Peyer's patch (tissue), 4 donors: ENCODE data around the gene RUFY4. TPM values are rescaled to one million over a fixed set of nuclear protein-coding genes. Genes with fewer than 3 reads are reported as not detected.

Source experiments
- DNase-seq, 3 donors: peaks; one replicate each; pipeline ENCODE4 v3.0.0-alpha.2; 2017 to 2019
- H3K27ac ChIP-seq, 4 donors: fragments of 200-600 bp; sonication (generic); one replicate each; pipeline ENCODE4 v1.5.1; 2016 to 2019
- H3K27me3 ChIP-seq, 2 donors: fragments of 200-600 bp; sonication (generic); one replicate each; pipeline ENCODE4 v1.5.1; 2019
- H3K36me3 ChIP-seq, 3 donors: fragments of 200-600 bp; sonication (generic); one replicate each; pipeline ENCODE4 v1.5.1; 2016 to 2019
- H3K4me1 ChIP-seq, 4 donors: fragments of 200-600 bp; sonication (generic); one replicate each; pipeline ENCODE4 v1.5.1; 2016 to 2019
- H3K4me3 ChIP-seq, 4 donors: fragments of 200-600 bp; sonication (generic); 1 replicate in 3 of 4; 2 replicates in 1 of 4; pipeline ENCODE4 v1.5.1; 2016 to 2019; ENCODE audit warnings: mild to moderate bottlenecking in 1 of 4
- H3K9me3 ChIP-seq, 4 donors: fragments of 200-600 bp; sonication (generic); one replicate each; pipeline ENCODE4 v1.5.1; 2016 to 2019; ENCODE audit warnings: mild to moderate bottlenecking in 1 of 4
- POLR2A ChIP-seq, 2 donors: fragments of 450-650 bp; IDR thresholded peaks; one replicate each; pipeline ENCODE4 v1.5.1; 2017; ENCODE audit warnings: antibody characterized with exemption in 2 of 2, mild to moderate bottlenecking in 2 of 2, moderate library complexity in 2 of 2
- total RNA-seq, 4 donors: library from RNA; depleted of rRNA; stranded (reverse); fragments of >200 nt; gene quantifications; one replicate each; pipeline ENCODE4 v1.1.0, GENCODE V29; 2016
- TF ChIP-seq, protein P1 (sequence below), 6 experiments: fragments of 450-650 bp in 4 of 6; fragments of 200-600 bp in 2 of 6; sonication (generic) in 1 of 6; IDR thresholded peaks; one replicate each; pipeline ENCODE4 v1.5.1; 2017 to 2019; ENCODE audit warnings: antibody characterized with exemption in 6 of 6, mild to moderate bottlenecking in 3 of 6, moderate library complexity in 1 of 6

RUFY4 gene
- total RNA-seq, 4 donors from 2014 or later: 0.27 to 5.0 TPM; not detected in 2

DNA sequence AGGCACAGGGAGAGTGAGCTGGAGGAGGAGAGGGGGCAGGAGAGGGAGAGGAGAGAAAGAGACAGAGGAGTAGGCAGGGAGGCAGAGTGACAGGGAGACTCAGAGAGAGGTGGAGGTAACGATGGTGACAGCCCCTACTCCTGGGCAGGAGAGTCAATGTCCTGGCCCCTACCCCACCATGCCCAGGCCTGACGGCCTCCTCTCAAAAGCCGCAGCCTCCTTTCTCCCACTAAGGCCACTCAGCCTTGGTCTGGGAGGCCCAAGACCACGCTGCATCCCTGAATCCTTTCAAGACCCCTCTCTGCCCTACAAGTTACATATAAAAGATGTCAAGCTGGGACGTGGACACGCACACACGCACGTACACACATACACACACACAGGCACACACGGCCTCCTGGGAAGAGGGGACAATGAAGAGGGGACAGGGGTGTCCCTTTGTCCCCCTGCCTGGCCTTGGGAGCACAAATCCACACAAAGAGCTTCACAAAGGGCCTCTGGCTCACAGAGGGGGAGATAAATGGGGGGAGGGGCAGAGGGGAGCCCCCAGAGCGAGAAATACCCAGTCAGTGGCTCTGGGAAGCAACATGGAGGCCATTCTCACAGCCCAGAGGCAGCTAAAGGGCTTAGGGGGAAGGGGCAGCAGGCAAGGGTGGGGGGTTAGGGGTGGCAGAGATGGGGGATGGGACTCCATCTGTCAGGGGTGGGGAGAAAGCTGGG lies 46.8 kb upstream of the RUFY4 start:
- Histone ChIP-seq H3K4me1 (no peaks in the 10 kb centered on the region), H3K9me3 (no peaks in the 10 kb centered on the region), H3K4me3 (no peak overlapping the region), H3K36me3 (no peaks in the 10 kb centered on the region), H3K27me3 (no peaks in the 10 kb centered on the region), H3K27ac (no peak overlapping the region)
- DNase-seq: peak in 2 of 3 donors; percentile 18 to 19
- no peak for TF ChIP-seq POLR2A (IDR thresholded peaks at IDR 0.05)
- TF ChIP-seq, protein P1, sequence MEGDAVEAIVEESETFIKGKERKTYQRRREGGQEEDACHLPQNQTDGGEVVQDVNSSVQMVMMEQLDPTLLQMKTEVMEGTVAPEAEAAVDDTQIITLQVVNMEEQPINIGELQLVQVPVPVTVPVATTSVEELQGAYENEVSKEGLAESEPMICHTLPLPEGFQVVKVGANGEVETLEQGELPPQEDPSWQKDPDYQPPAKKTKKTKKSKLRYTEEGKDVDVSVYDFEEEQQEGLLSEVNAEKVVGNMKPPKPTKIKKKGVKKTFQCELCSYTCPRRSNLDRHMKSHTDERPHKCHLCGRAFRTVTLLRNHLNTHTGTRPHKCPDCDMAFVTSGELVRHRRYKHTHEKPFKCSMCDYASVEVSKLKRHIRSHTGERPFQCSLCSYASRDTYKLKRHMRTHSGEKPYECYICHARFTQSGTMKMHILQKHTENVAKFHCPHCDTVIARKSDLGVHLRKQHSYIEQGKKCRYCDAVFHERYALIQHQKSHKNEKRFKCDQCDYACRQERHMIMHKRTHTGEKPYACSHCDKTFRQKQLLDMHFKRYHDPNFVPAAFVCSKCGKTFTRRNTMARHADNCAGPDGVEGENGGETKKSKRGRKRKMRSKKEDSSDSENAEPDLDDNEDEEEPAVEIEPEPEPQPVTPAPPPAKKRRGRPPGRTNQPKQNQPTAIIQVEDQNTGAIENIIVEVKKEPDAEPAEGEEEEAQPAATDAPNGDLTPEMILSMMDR (IDR thresholded peaks at IDR 0.05): no peak

DNA sequence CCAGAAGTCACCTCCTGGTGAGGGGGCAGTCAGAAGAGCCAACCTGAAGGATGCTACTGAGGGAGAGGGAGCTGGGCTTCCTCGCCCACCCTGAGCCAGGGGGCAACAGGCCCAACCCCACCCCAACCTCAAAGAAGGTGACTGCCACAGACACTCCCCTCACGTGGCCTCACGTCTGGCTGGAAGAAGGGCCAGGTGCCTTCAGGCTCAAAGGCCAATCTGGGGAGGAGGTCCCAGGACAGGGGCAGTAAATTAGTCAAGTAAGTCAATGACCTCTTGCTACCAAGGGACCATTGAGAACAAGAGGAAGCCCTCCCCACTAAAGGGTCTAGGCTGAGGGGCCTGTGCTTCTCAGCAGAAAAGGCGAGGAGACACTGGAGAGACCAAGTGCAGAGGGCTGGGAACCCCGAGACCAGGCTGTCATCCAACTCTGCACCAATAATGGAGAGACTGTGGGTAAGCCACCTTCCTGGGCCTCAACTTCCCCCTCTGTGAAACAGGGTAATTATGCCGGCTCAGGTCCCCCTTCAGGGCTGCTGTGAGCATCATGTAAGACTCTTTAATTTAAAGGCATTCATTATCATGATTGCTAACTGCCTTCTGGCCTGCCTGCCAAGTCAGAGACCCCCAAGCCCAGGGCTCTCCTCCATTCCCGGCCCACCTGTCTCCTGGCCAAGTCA lies 46.1 kb upstream of the RUFY4 start:
- peak in 2 of 3 donors; percentile 18 to 26 for DNase-seq
- Histone ChIP-seq H3K27me3 (no peaks in the 10 kb centered on the region), H3K9me3 (no peaks in the 10 kb centered on the region), H3K4me1 (no peaks in the 10 kb centered on the region), H3K36me3 (no peaks in the 10 kb centered on the region), H3K27ac (no peak overlapping the region), H3K4me3 (no peak overlapping the region)
- TF ChIP-seq, protein P1 (IDR thresholded peaks at IDR 0.05): no peak
- no peak for TF ChIP-seq POLR2A (IDR thresholded peaks at IDR 0.05)

DNA sequence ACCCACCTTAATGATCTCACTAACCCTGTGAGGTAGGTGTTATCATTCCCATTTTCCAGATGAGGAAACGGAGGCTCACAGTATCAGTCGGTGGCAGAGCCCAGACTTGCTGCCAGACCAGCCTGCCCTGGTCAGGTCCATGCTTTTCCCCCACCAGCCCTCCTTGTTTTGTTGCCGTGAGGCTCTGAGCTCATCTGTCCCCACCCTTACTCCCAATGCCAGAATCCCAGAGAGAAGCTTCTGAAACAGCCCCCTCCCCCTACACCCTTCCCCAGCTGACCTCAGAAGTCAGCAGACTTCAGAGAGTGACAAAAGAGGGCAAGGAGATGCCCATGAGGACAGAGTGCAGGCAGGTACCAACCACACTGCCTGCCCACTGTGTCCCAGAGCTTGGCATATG lies 45.4 kb upstream of the RUFY4 start:
- TF ChIP-seq, protein P1 (IDR thresholded peaks at IDR 0.05): no peak
- no peak for TF ChIP-seq POLR2A (IDR thresholded peaks at IDR 0.05)
- no peaks in the 10 kb centered on the region for H3K9me3 ChIP-seq
- peak in 2 of 3 donors; percentile 7 to 17 for DNase-seq
- no peaks in the 10 kb centered on the region for H3K27me3 ChIP-seq
- no peaks in the 10 kb centered on the region for H3K4me1 ChIP-seq
- no peak overlapping the region for H3K4me3 ChIP-seq
- H3K27ac ChIP-seq: no peak overlapping the region
- H3K36me3 ChIP-seq: no peaks in the 10 kb centered on the region

DNA sequence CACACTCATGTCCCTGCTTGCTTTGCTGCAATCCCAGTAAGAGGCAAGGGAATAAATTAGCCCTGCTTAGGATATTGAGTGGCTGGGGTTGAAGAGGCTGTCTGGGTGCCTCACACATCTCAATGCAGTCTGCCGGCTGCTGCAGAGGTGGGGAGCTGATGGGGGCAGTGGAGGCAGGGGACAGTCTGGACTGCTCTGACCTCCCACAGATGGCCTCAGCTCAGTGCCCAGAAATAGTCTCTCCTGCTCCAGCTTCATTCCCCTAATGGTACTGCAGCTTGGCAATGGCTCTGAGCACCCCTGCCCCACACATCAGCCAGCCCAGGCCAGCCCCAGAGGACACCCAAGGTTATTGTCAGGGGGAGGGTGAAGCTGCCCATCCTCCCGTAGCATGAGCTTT lies 44.7 kb upstream of the RUFY4 start:
- H3K27me3 ChIP-seq: no peaks in the 10 kb centered on the region
- H3K36me3 ChIP-seq: no peaks in the 10 kb centered on the region
- peak in 2 of 3 donors; percentile 12 to 24 for DNase-seq
- TF ChIP-seq POLR2A (IDR thresholded peaks at IDR 0.05): no peak
- TF ChIP-seq, protein P1 (IDR thresholded peaks at IDR 0.05): no peak
- no peaks in the 10 kb centered on the region for H3K4me1 ChIP-seq
- H3K27ac ChIP-seq: no peak overlapping the region
- H3K9me3 ChIP-seq: no peaks in the 10 kb centered on the region
- no peak overlapping the region for H3K4me3 ChIP-seq

DNA sequence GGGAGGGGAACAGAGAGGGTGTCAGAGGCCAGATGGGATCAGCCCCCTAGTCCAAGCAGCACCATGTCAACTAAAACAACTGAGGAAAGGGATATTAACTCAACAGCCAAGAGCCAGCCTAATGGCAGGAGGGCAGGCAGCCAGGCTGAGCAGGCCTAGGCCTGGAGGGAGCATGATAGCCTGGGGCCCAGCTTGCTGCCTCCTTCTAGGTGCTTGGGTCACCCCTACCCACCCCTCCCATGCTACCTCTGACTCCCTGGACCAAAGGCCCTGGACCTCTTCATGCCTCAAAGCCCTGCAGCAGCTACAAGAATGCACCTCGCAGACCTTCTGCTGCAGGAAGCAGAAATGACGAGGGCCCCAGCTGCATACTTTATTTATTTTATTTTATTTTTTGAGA lies 44.2 kb upstream of the RUFY4 start:
- TF ChIP-seq, protein P1 (IDR thresholded peaks at IDR 0.05): no peak
- no peak overlapping the region for H3K27ac ChIP-seq
- peak in 2 of 3 donors; percentile 19 to 27 for DNase-seq
- no peaks in the 10 kb centered on the region for H3K36me3 ChIP-seq
- no peaks in the 10 kb centered on the region for H3K9me3 ChIP-seq
- no peaks in the 10 kb centered on the region for H3K4me1 ChIP-seq
- no peaks in the 10 kb centered on the region for H3K27me3 ChIP-seq
- H3K4me3 ChIP-seq: no peak overlapping the region
